Right atrium auricular region (tissue), 2 donors: ENCODE data around the gene PRR23A. TPM values are rescaled to one million over a fixed set of nuclear protein-coding genes. Genes with fewer than 3 reads are reported as not detected.

Experiments used
- DNase-seq: peaks from one replicate; pipeline ENCODE4 v3.0.0-alpha.2; 2019; ENCODE audit warnings: low spot score
- H3K27ac ChIP-seq, 2 donors: fragments of 200-600 bp; sonication (generic); 1 replicate in 1 of 2; 2 replicates in 1 of 2; pipeline ENCODE4 v1.5.1; 2016 to 2019
- H3K27me3 ChIP-seq, 2 donors: fragments of 200-600 bp; sonication (generic); one replicate each; pipeline versions ENCODE4 v1.5.1 to v1.6.0; 2017 to 2019
- H3K36me3 ChIP-seq: fragments of 200-600 bp; sonication (generic); one replicate; pipeline ENCODE4 v1.5.1; 2016
- H3K4me1 ChIP-seq, 2 donors: fragments of 200-600 bp; sonication (generic); one replicate each; pipeline versions ENCODE4 v1.5.1 to v1.6.0; 2017 to 2019
- H3K4me3 ChIP-seq, 2 donors: fragments of 200-600 bp; sonication (generic); 1 replicate in 1 of 2; 2 replicates in 1 of 2; pipeline ENCODE4 v1.5.1; 2017 to 2019; ENCODE audit warnings: mild to moderate bottlenecking in 1 of 2, moderate library complexity in 1 of 2
- H3K9me3 ChIP-seq, 2 donors: fragments of 200-600 bp; sonication (generic); one replicate each; pipeline ENCODE4 v1.5.1; 2019
- CTCF ChIP-seq, 2 donors: fragments of 200-600 bp; sonication (generic); IDR thresholded peaks; one replicate each; pipeline ENCODE4 v1.5.1; 2019; ENCODE audit warnings: antibody characterized with exemption in 2 of 2
- total RNA-seq, 2 donors: library from RNA; depleted of rRNA; stranded (reverse); fragments of >200 nt; gene quantifications; one replicate each; pipeline ENCODE4 v1.1.0, GENCODE V29; 2016

PRR23A gene
- total RNA-seq: not detected

GRCh38 chr3:139006051-139006716 is at the start of gene PRR23A:
PRR23A (minus strand) TSS chr3:139006268; CDS start chr3:139006268, 0 bp downstream.
- H3K9me3 ChIP-seq: peaks cover 0 to 15% of the 10 kb centered on the region in 2 donors

GRCh38 chr3:139052802-139053600 is 46.9 kb upstream of the PRR23A start:
- Histone ChIP-seq H3K27ac (no peak overlapping the region), H3K4me1 (no peaks in the 10 kb centered on the region), H3K27me3 (no peaks in the 10 kb centered on the region), H3K9me3 (peaks cover 0 to 26% of the 10 kb centered on the region in 2 donors), H3K4me3 (no peak overlapping the region), H3K36me3 (no peaks in the 10 kb centered on the region)
- no peak for DNase-seq
- TF ChIP-seq CTCF (IDR thresholded peaks at IDR 0.05): no peak

More at GRCh38 chr3:139006051-139006716, at the start of gene PRR23A:
- Histone ChIP-seq H3K4me3 (no peak within 1 kb of the TSS), H3K4me1 (no peaks in the 10 kb centered on the region), H3K27ac (no peak within 1 kb of the TSS), H3K27me3 (no peaks in the 10 kb centered on the region), H3K36me3 (no peaks in the 10 kb centered on the region)
- DNase-seq: no peak
- no peak for TF ChIP-seq CTCF (IDR thresholded peaks at IDR 0.05)

- no peak for TF ChIP-seq CTCF (IDR thresholded peaks at IDR 0.05)
- Histone ChIP-seq H3K36me3 (no peaks in the 10 kb centered on the region), H3K27ac (no peak within 1 kb of the TSS), H3K9me3 (peaks cover 0 to 11% of the 10 kb centered on the region in 2 donors), H3K4me3 (no peak within 1 kb of the TSS), H3K4me1 (no peaks in the 10 kb centered on the region), H3K27me3 (no peaks in the 10 kb centered on the region)
- no peak for DNase-seq
These were observed 38.5 kb upstream of the PRR23A start, which contains the start of gene PRR23C for GRCh38 chr3:139044366-139045210. PRR23C (minus strand) TSS chr3:139044892; CDS start chr3:139044620, 272 bp downstream.

- Histone ChIP-seq H3K4me1 (no peaks in the 10 kb centered on the region), H3K4me3 (no peak overlapping the region), H3K27ac (no peak overlapping the region), H3K36me3 (no peaks in the 10 kb centered on the region), H3K9me3 (peaks cover 0 to 11% of the 10 kb centered on the region in 2 donors), H3K27me3 (no peaks in the 10 kb centered on the region)
- no peak for DNase-seq
- no peak for TF ChIP-seq CTCF (IDR thresholded peaks at IDR 0.05)
These were observed 37.7 kb upstream of the PRR23A start for GRCh38 chr3:139043554-139044365.

GRCh38 chr3:139037478-139037877 is 31.4 kb upstream of the PRR23A start:
- no peaks in the 10 kb centered on the region for H3K27me3 ChIP-seq
- H3K4me1 ChIP-seq: no peaks in the 10 kb centered on the region
- TF ChIP-seq CTCF (IDR thresholded peaks at IDR 0.05): no peak
- no peaks in the 10 kb centered on the region for H3K9me3 ChIP-seq
- no peak overlapping the region for H3K4me3 ChIP-seq
- no peak overlapping the region for H3K27ac ChIP-seq
- H3K36me3 ChIP-seq: no peaks in the 10 kb centered on the region
- DNase-seq: no peak
